ENCODE data around the gene CDK15.

CDK15 gene

DNA sequence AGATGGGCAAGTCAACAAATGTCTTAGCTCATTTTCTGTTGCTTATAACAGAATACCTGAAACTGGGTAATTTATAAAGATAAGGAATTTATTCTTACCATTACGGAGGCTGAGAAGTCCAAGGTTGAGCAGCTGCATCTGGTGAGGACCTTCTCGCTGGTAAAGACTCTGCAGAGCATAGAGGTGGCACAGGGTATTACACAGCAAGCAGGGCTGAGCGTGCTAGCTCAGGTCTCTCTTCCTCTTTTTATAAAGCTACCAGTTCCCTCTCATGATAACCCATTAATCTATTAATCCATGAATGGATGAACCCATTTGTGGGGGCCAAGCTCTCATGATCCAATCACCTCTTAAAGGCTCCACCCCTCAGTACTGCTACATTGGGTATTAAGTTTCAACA lies 109.1 kb downstream of the CDK15 start:
- Histone ChIP-seq H3K4me2 (ENCODE audit: low read depth, low read length) (no peak overlapping the region), H4K20me1 (ENCODE audit: insufficient read depth, low read length) (no peaks in the 10 kb centered on the region), H3K4me3 (ENCODE audit: low read length) (no peak overlapping the region), H3K9me3 (replicated peaks; ENCODE audit: insufficient read depth, low read length) (no peaks in the 10 kb centered on the region), H3K36me3 (replicated peaks; ENCODE audit: insufficient read depth, low read length) (no peaks in the 10 kb centered on the region), H3K9me2 (replicated peaks; ENCODE audit: insufficient read depth, low read length) (no peaks in the 10 kb centered on the region), H3K9ac (ENCODE audit: low read length) (no peak overlapping the region), H3K79me2 (ENCODE audit: low read length) (no peaks in the 10 kb centered on the region), H3K4me1 (ENCODE audit: low read length) (peaks cover 12% of the 10 kb centered on the region), H3K27ac (ENCODE audit: low read length) (no peak overlapping the region), H3F3A (ENCODE audit: insufficient read depth, low read length) (peaks cover 13% of the 10 kb centered on the region; the same call in 1 of the 2 replicates), H2AFZ (ENCODE audit: low read length) (no peak overlapping the region), H3K27me3 (replicated peaks; ENCODE audit: insufficient read depth, low read length) (no peaks in the 10 kb centered on the region)
- TF ChIP-seq CTCF (IDR thresholded peaks at IDR 0.05; ENCODE audit: low read length) = peak; percentile 14
- TF ChIP-seq EZH2 (optimal IDR thresholded peaks at IDR 0.05; ENCODE audit: low read depth, low read length) = no peak
- no peak for DNase-seq

GRCh38 chr2:201916565-201916964 lies 110.2 kb downstream of the CDK15 start:
- Histone ChIP-seq H3K4me1 (ENCODE audit: low read length) (peaks cover 17% of the 10 kb centered on the region), H4K20me1 (ENCODE audit: insufficient read depth, low read length) (no peaks in the 10 kb centered on the region), H3F3A (ENCODE audit: insufficient read depth, low read length) (peaks cover 13% of the 10 kb centered on the region; the same call in 1 of the 2 replicates), H3K79me2 (ENCODE audit: low read length) (no peaks in the 10 kb centered on the region), H3K9me3 (replicated peaks; ENCODE audit: insufficient read depth, low read length) (no peaks in the 10 kb centered on the region), H2AFZ (ENCODE audit: low read length) (no peak overlapping the region), H3K36me3 (replicated peaks; ENCODE audit: insufficient read depth, low read length) (no peaks in the 10 kb centered on the region), H3K9me2 (replicated peaks; ENCODE audit: insufficient read depth, low read length) (no peaks in the 10 kb centered on the region), H3K4me2 (ENCODE audit: low read depth, low read length) (no peak overlapping the region), H3K27me3 (replicated peaks; ENCODE audit: insufficient read depth, low read length) (no peaks in the 10 kb centered on the region), H3K4me3 (ENCODE audit: low read length) (no peak overlapping the region), H3K9ac (ENCODE audit: low read length) (no peak overlapping the region), H3K27ac (ENCODE audit: low read length) (peak overlapping the region; percentile 51; the same call in 1 of the 2 replicates)
- TF ChIP-seq EZH2 (optimal IDR thresholded peaks at IDR 0.05; ENCODE audit: low read depth, low read length) = no peak
- no peak for TF ChIP-seq CTCF (IDR thresholded peaks at IDR 0.05; ENCODE audit: low read length)
- TF ChIP-seq EZH2phosphoT487 (IDR thresholded peaks at IDR 0.05; ENCODE audit: low read length) = no peak
- DNase-seq = peak; percentile 63

- Histone ChIP-seq H3K9me2 (replicated peaks; ENCODE audit: insufficient read depth, low read length) (no peaks in the 10 kb centered on the region), H3K4me1 (ENCODE audit: low read length) (peaks cover 18% of the 10 kb centered on the region), H2AFZ (ENCODE audit: low read length) (no peak overlapping the region), H3F3A (ENCODE audit: insufficient read depth, low read length) (peaks cover 13% of the 10 kb centered on the region; the same call in 1 of the 2 replicates), H3K9ac (ENCODE audit: low read length) (no peak overlapping the region), H3K27ac (ENCODE audit: low read length) (no peak overlapping the region), H3K79me2 (ENCODE audit: low read length) (no peaks in the 10 kb centered on the region), H4K20me1 (ENCODE audit: insufficient read depth, low read length) (no peaks in the 10 kb centered on the region), H3K36me3 (replicated peaks; ENCODE audit: insufficient read depth, low read length) (no peaks in the 10 kb centered on the region), H3K4me3 (ENCODE audit: low read length) (no peak overlapping the region), H3K4me2 (ENCODE audit: low read depth, low read length) (no peak overlapping the region), H3K27me3 (replicated peaks; ENCODE audit: insufficient read depth, low read length) (no peaks in the 10 kb centered on the region), H3K9me3 (replicated peaks; ENCODE audit: insufficient read depth, low read length) (no peaks in the 10 kb centered on the region)
- TF ChIP-seq EZH2 (optimal IDR thresholded peaks at IDR 0.05; ENCODE audit: low read depth, low read length) (no peak), CTCF (IDR thresholded peaks at IDR 0.05; ENCODE audit: low read length) (no peak), EZH2phosphoT487 (IDR thresholded peaks at IDR 0.05; ENCODE audit: low read length) (no peak)
- no peak for DNase-seq
Measured at GRCh38 chr2:201918616-201919307, 112.4 kb downstream of the CDK15 start.

All from MM.1S (cell line).